ENCODE data around the gene ZDHHC18.

- TF ChIP-seq POLR2AphosphoS5 (IDR thresholded peaks at IDR 0.05) (no peak), CTCF (IDR thresholded peaks at IDR 0.05) (no peak)
These were observed 40.7 kb upstream of the ZDHHC18 start for GRCh38 chr1:26785611-26786436.
